NCI-H2107 treated with DMSO at 0.1 percent for 48 hours (cell line): ENCODE results near the gene PRDM15.

Experiments used
- DNase-seq: peaks from one replicate; lab custom pipeline; 2025; ENCODE audit not compliant: unreplicated experiment; lab: John Stamatoyannopoulos, UW

The PRDM15 gene

GRCh38 chr21:41753006-41753898, 125.9 kb downstream of the PRDM15 start:
- DNase-seq = no peak

- DNase-seq = no peak
These were observed 126.9 kb downstream of the PRDM15 start for GRCh38 chr21:41752231-41752681.

GRCh38 chr21:41751611-41752011, 127.5 kb downstream of the PRDM15 start:
- DNase-seq = no peak

- no peak for DNase-seq
These were observed 128.5 kb downstream of the PRDM15 start for GRCh38 chr21:41750532-41751151.

- DNase-seq = no peak
These were observed 129.1 kb downstream of the PRDM15 start for GRCh38 chr21:41750051-41750450.

- no peak for DNase-seq
These were observed 129.9 kb downstream of the PRDM15 start for GRCh38 chr21:41749286-41749685.
